Measurements from ENCODE around the gene GHDC. TPM values are rescaled to one million over a fixed set of nuclear protein-coding genes. Genes with fewer than 3 reads are reported as not detected.

The GHDC gene
- total RNA-seq, 5 donors from 2014 or later (not counting 1 experiment from before 2014, with no cell fraction given) = 15.8 to 26.2 (median 22.5) TPM

- ATAC-seq (replicated peaks in 1 of 4) = no peak
- ChIA-PET CTCF (no interaction called here), POLR2A (interaction anchor here in 1 of 2 donors (0.6 to 1.2 kb wide), 2 partner anchors 12 to 13 kb away, joined by 3 read pairs; no protein-coding TSS in a partner anchor)
- Mint-ChIP-seq H3K4me3 (no peak overlapping the region), H3K27ac (peak overlapping the region; percentile 48 to 63), H3K27me3 (no peaks in the 10 kb centered on the region), H3K4me1 (peaks cover 0 to 9% (median 5%) of the 10 kb centered on the region in 3 donors), H3K36me3 (peaks cover 51% of the 10 kb centered on the region), H3K9me3 (no peaks in the 10 kb centered on the region)
- Histone ChIP-seq H3K4me1 (ENCODE audit: control insufficient read depth in 1 of 2, extremely low read depth in 1 of 2, insufficient read depth in 2 of 2, low read length in 2 of 2) (no peaks in the 10 kb centered on the region), H3K36me3 (ENCODE audit: control insufficient read depth in 2 of 2, extremely low read depth in 1 of 2, insufficient read depth in 1 of 2, low read length in 1 of 2) (peaks cover 3 to 66% of the 10 kb centered on the region in 2 donors), H3K9me3 (no peaks in the 10 kb centered on the region), H3K27ac (ENCODE audit: low read length) (no peak overlapping the region), H3K27me3 (replicated peaks in 1 of 2; ENCODE audit: control insufficient read depth in 2 of 2, extremely low read depth in 1 of 2, insufficient read depth in 2 of 2, low read length in 1 of 2) (no peaks in the 10 kb centered on the region), H3K4me3 (ENCODE audit: control insufficient read depth in 1 of 2, extremely low read depth in 1 of 2, low read length in 1 of 2) (no peak overlapping the region)
- no peak for DNase-seq
- 94% methylated on average over 5 of the region's 10 CpGs for WGBS (ENCODE audit: insufficient coverage)
Measured at GRCh38 chr17:42201458-42201772, 7.1 kb upstream of the GHDC start.

GRCh38 chr17:42200706-42201457, 6.6 kb upstream of the GHDC start:
- peaks cover 2 to 11% (median 8%) of the 10 kb centered on the region in 3 donors for H3K4me1 Mint-ChIP-seq
- H3K4me3 ChIP-seq (ENCODE audit: control insufficient read depth in 1 of 2, extremely low read depth in 1 of 2, low read length in 1 of 2) = no peak overlapping the region
- no peak for DNase-seq
- H3K9me3 Mint-ChIP-seq = no peaks in the 10 kb centered on the region
- ChIA-PET CTCF (no interaction called here), POLR2A (interaction anchor here (0.6 to 1.2 kb wide), 3 partner anchors 12 to 43 kb away, joined by 3 read pairs; no protein-coding TSS in a partner anchor)
- H3K27me3 ChIP-seq (replicated peaks in 1 of 2; ENCODE audit: control insufficient read depth in 2 of 2, extremely low read depth in 1 of 2, insufficient read depth in 2 of 2, low read length in 1 of 2) = no peaks in the 10 kb centered on the region
- H3K27ac ChIP-seq (ENCODE audit: low read length) = no peak overlapping the region
- H3K27me3 Mint-ChIP-seq = no peaks in the 10 kb centered on the region
- peaks cover 2 to 62% of the 10 kb centered on the region in 2 donors for H3K36me3 ChIP-seq (ENCODE audit: control insufficient read depth in 2 of 2, extremely low read depth in 1 of 2, insufficient read depth in 1 of 2, low read length in 1 of 2)
- peaks cover 46% of the 10 kb centered on the region for H3K36me3 Mint-ChIP-seq
- WGBS (ENCODE audit: insufficient coverage) = 94% methylated on average over 9 of the region's 14 CpGs
- peak overlapping the region in 1 of 2 donors; percentile 22 for H3K27ac Mint-ChIP-seq
- no peak for ATAC-seq (replicated peaks in 1 of 4)
- H3K4me1 ChIP-seq (ENCODE audit: control insufficient read depth in 1 of 2, extremely low read depth in 1 of 2, insufficient read depth in 2 of 2, low read length in 2 of 2) = no peaks in the 10 kb centered on the region
- H3K9me3 ChIP-seq = no peaks in the 10 kb centered on the region
- H3K4me3 Mint-ChIP-seq = no peak overlapping the region

- POLR2A ChIA-PET = interaction anchor here in 1 of 2 donors (0.5 kb wide), 1 partner anchor 12 kb away, joined by 5 read pairs; no protein-coding TSS in a partner anchor
- Mint-ChIP-seq H3K4me1 (peaks cover 8 to 13% (median 10%) of the 10 kb centered on the region in 3 donors), H3K9me3 (no peaks in the 10 kb centered on the region), H3K4me3 (no peak overlapping the region), H3K27ac (peak overlapping the region; percentile 52 to 59), H3K27me3 (no peaks in the 10 kb centered on the region), H3K36me3 (peaks cover 36% of the 10 kb centered on the region)
- WGBS (ENCODE audit: insufficient coverage) = 60% methylated on average over 2 of the region's 12 CpGs
- ATAC-seq (replicated peaks in 1 of 4) = peak in 1 of 4 experiments; percentile 23
- Histone ChIP-seq H3K27ac (ENCODE audit: low read length) (no peak overlapping the region), H3K27me3 (replicated peaks in 1 of 2; ENCODE audit: control insufficient read depth in 2 of 2, extremely low read depth in 1 of 2, insufficient read depth in 2 of 2, low read length in 1 of 2) (no peaks in the 10 kb centered on the region), H3K9me3 (no peaks in the 10 kb centered on the region), H3K36me3 (ENCODE audit: control insufficient read depth in 2 of 2, extremely low read depth in 1 of 2, insufficient read depth in 1 of 2, low read length in 1 of 2) (peaks cover 2 to 49% of the 10 kb centered on the region in 2 donors), H3K4me3 (ENCODE audit: control insufficient read depth in 1 of 2, extremely low read depth in 1 of 2, low read length in 1 of 2) (no peak overlapping the region), H3K4me1 (ENCODE audit: control insufficient read depth in 1 of 2, extremely low read depth in 1 of 2, insufficient read depth in 2 of 2, low read length in 2 of 2) (peaks cover under 1 to 3% of the 10 kb centered on the region in 2 experiments)
- DNase-seq = no peak
- CTCF ChIA-PET = no interaction called here
Measured at GRCh38 chr17:42199416-42200011, 5.2 kb upstream of the GHDC start.

- H3K4me1 Mint-ChIP-seq = peaks cover 13 to 19% (median 17%) of the 10 kb centered on the region in 3 donors
- H3K4me3 ChIP-seq (ENCODE audit: control insufficient read depth in 1 of 2, extremely low read depth in 1 of 2, low read length in 1 of 2) = no peak overlapping the region
- H3K4me1 ChIP-seq (ENCODE audit: control insufficient read depth in 1 of 2, extremely low read depth in 1 of 2, insufficient read depth in 2 of 2, low read length in 2 of 2) = peaks cover 2 to 10% of the 10 kb centered on the region in 2 experiments
- H3K36me3 Mint-ChIP-seq = peaks cover 31% of the 10 kb centered on the region
- H3K36me3 ChIP-seq (ENCODE audit: control insufficient read depth in 2 of 2, extremely low read depth in 1 of 2, insufficient read depth in 1 of 2, low read length in 1 of 2) = peaks cover 0 to 42% of the 10 kb centered on the region in 2 donors
- H3K27me3 Mint-ChIP-seq = no peaks in the 10 kb centered on the region
- H3K4me3 Mint-ChIP-seq = no peak overlapping the region
- H3K9me3 ChIP-seq = no peaks in the 10 kb centered on the region
- peak overlapping the region in 1 of 2 donors; percentile 40 for H3K27ac Mint-ChIP-seq
- peak in 1 of 35 experiments; percentile 42 for DNase-seq
- no peaks in the 10 kb centered on the region for H3K9me3 Mint-ChIP-seq
- H3K27ac ChIP-seq (ENCODE audit: low read length) = no peak overlapping the region
- no peaks in the 10 kb centered on the region for H3K27me3 ChIP-seq (replicated peaks in 1 of 2; ENCODE audit: control insufficient read depth in 2 of 2, extremely low read depth in 1 of 2, insufficient read depth in 2 of 2, low read length in 1 of 2)
- WGBS (ENCODE audit: insufficient coverage) = 60% methylated on average over 1 of the region's 4 CpGs
- ChIA-PET CTCF (no interaction called here), POLR2A (interaction anchor here in 1 of 2 donors (0.5 to 0.6 kb wide), 2 partner anchors 88 to 266 kb away, joined by 5 to 6 read pairs; no protein-coding TSS in a partner anchor)
- no peak for ATAC-seq (replicated peaks in 1 of 4)
Measured at GRCh38 chr17:42198897-42199296, 4.6 kb upstream of the GHDC start.

GRCh38 chr17:42197564-42198156, 3.4 kb upstream of the GHDC start:
- POLR2A ChIA-PET = interaction anchor here in 1 of 2 donors (0.6 kb wide), 1 partner anchor 50 kb away, joined by 10 read pairs; no protein-coding TSS in a partner anchor
- CTCF ChIA-PET = interaction anchor here in 1 of 2 donors (0.6 kb wide), 2 partner anchors 226 to 300 kb away, joined by 3 read pairs; no protein-coding TSS in a partner anchor
- no peaks in the 10 kb centered on the region for H3K9me3 ChIP-seq
- H3K27ac Mint-ChIP-seq = peak overlapping the region in 1 of 2 donors; percentile 55
- DNase-seq (no peak), ATAC-seq (replicated peaks in 1 of 4) (no peak)
- H3K4me1 Mint-ChIP-seq = peaks cover 20 to 29% (median 27%) of the 10 kb centered on the region in 3 donors
- H3K36me3 ChIP-seq (ENCODE audit: control insufficient read depth in 2 of 2, extremely low read depth in 1 of 2, insufficient read depth in 1 of 2, low read length in 1 of 2) = peaks cover 0 to 32% of the 10 kb centered on the region in 2 donors
- no peaks in the 10 kb centered on the region for H3K27me3 ChIP-seq (replicated peaks in 1 of 2; ENCODE audit: control insufficient read depth in 2 of 2, extremely low read depth in 1 of 2, insufficient read depth in 2 of 2, low read length in 1 of 2)
- peaks cover 2 to 22% of the 10 kb centered on the region in 2 experiments for H3K4me1 ChIP-seq (ENCODE audit: control insufficient read depth in 1 of 2, extremely low read depth in 1 of 2, insufficient read depth in 2 of 2, low read length in 2 of 2)
- no peak overlapping the region for H3K4me3 Mint-ChIP-seq
- peaks cover 22% of the 10 kb centered on the region for H3K36me3 Mint-ChIP-seq
- H3K27ac ChIP-seq (ENCODE audit: low read length) = no peak overlapping the region
- no peaks in the 10 kb centered on the region for H3K9me3 Mint-ChIP-seq
- H3K4me3 ChIP-seq (ENCODE audit: control insufficient read depth in 1 of 2, extremely low read depth in 1 of 2, low read length in 1 of 2) = no peak overlapping the region
- H3K27me3 Mint-ChIP-seq = no peaks in the 10 kb centered on the region
- 95% methylated on average over 4 of the region's 8 CpGs for WGBS (ENCODE audit: insufficient coverage)
